Motor neuron (in vitro differentiated cells): ENCODE data around the gene RIPOR2. TPM values are rescaled to one million over a fixed set of nuclear protein-coding genes. Genes with fewer than 3 reads are reported as not detected.
"Not testable (repeated sequence)": the region's sequence is repeated elsewhere in the genome, so short reads cannot be mapped to it uniquely, and the experiment has no call there.

Experiments
- ATAC-seq, 8 experiments: fragments of 200-7000 bp; cut with Tn5 transposase; replicated peaks in 6 of 8; 2 replicates each; pipeline ENCODE4 v1.8.0; 2021; ENCODE audit warnings: mild to moderate bottlenecking in 8 of 8, moderate library complexity in 8 of 8
- H3K27ac ChIP-seq, 2 donors: fragments of 250-450 bp; sonication (Bioruptor Pico); 2 replicates each; pipeline ENCODE4 v1.9.0; 2021; ENCODE audit warnings: antibody characterized with exemption in 2 of 2, mild to moderate bottlenecking in 2 of 2, moderate library complexity in 1 of 2
- H3K4me1 ChIP-seq, 2 donors: fragments of 250-450 bp; sonication (Bioruptor Pico); replicated peaks in 1 of 2; 2 replicates each; pipeline ENCODE4 v1.6.1; 2021; ENCODE audit warnings: antibody characterized with exemption in 2 of 2, mild to moderate bottlenecking in 2 of 2, moderate library complexity in 1 of 2
- H3K4me3 ChIP-seq, 5 donors: fragments of 250-450 bp; sonication (Bioruptor Pico); 2 replicates each; pipeline ENCODE4 v1.9.0; 2021; ENCODE audit warnings: antibody characterized with exemption in 5 of 5, mild to moderate bottlenecking in 5 of 5, moderate library complexity in 4 of 5
- WGBS, 10 experiments: fragments of 450-650 bp; shearing (Covaris generic); methylation state at CpG; one replicate each; pipeline ENCODE4 v1.0.0; 2022; 5-methylcytosine and 5-hydroxymethylcytosine counted together
- in situ Hi-C, 9 experiments: fragments of 400-800 bp; cut with MboI; loops; one replicate each; pipeline ENCODE4 v1.15.0; 2021; ENCODE audit warnings: low sequenced_read_pairs in 9 of 9, low pct_unique_long_range_greater_than_20kb in 2 of 9; ENCODE audit not compliant: unreplicated experiment in 9 of 9
- total RNA-seq, 8 experiments: library from RNA; unstranded; fragments of 300-600 nt; gene quantifications; 2 replicates each; pipeline versions ENCODE4 v1.2.3 to v1.2.4, GENCODE V29; 2022

RIPOR2 gene
- total RNA-seq, 8 experiments from 2014 or later, result 0.15 to 30.4 (median 21.7) TPM

- 52 to 87% (median 73%) methylated on average over 4 to 6 of the region's 6 CpGs for WGBS, 10 experiments
- no peak overlapping the region for H3K27ac ChIP-seq
- peak in 4 of 8 experiments; percentile 23 to 40 (median 34) for ATAC-seq
- H3K4me3 ChIP-seq, result no peak overlapping the region
- in situ Hi-C loops, result no loop called here
- peaks cover 41 to 59% of the 10 kb centered on the region in 2 donors for H3K4me1 ChIP-seq
Measured at GRCh38 chr6:24927985-24928745, 7.6 kb downstream of the RIPOR2 start.

- 29 to 100% (median 100%) methylated on average over 1 to 3 of the region's 3 CpGs; no CpG with 5 or more reads in 1 of the 10 experiments for WGBS, 10 experiments
- in situ Hi-C loops, result no loop called here
- Histone ChIP-seq H3K4me1 (peaks cover 41 to 56% of the 10 kb centered on the region in 2 donors), H3K27ac (no peak overlapping the region), H3K4me3 (no peak overlapping the region)
- ATAC-seq, result no peak
Measured at GRCh38 chr6:24927277-24927955, 8.3 kb downstream of the RIPOR2 start.

GRCh38 chr6:24926647-24927046 is 9.1 kb downstream of the RIPOR2 start:
- peaks cover 40 to 54% of the 10 kb centered on the region in 2 donors for H3K4me1 ChIP-seq
- H3K4me3 ChIP-seq, H3K27ac ChIP-seq, in situ Hi-C loops, ATAC-seq: not testable (repeated sequence)
- WGBS, 10 experiments, result 40 to 100% (median 93%) methylated on average over 1 to 3 of the region's 3 CpGs; no CpG with 5 or more reads in 3 of the 10 experiments

GRCh38 chr6:24926192-24926591 is 9.6 kb downstream of the RIPOR2 start:
- WGBS, 10 experiments, result 20 to 100% (median 53%) methylated on average over 1 to 3 of the region's 3 CpGs
- no peak overlapping the region for H3K27ac ChIP-seq
- no peak overlapping the region for H3K4me3 ChIP-seq
- peaks cover 36 to 54% of the 10 kb centered on the region in 2 donors for H3K4me1 ChIP-seq
- in situ Hi-C loops, result no loop called here
- ATAC-seq, result no peak

GRCh38 chr6:24925661-24926060 is 10.1 kb downstream of the RIPOR2 start:
- Histone ChIP-seq H3K4me3 (no peak overlapping the region), H3K4me1 (peaks cover 39 to 54% of the 10 kb centered on the region in 2 donors), H3K27ac (no peak overlapping the region)
- ATAC-seq, result no peak
- in situ Hi-C loops, result no loop called here

GRCh38 chr6:24924580-24925356 is 11.0 kb downstream of the RIPOR2 start:
- Histone ChIP-seq H3K4me1 (peaks cover 41 to 56% of the 10 kb centered on the region in 2 donors), H3K27ac (no peak overlapping the region), H3K4me3 (no peak overlapping the region)
- in situ Hi-C loops, result no loop called here
- ATAC-seq, result no peak
- 60 to 100% (median 89%) methylated on average over 1 to 2 of the region's 2 CpGs; no CpG with 5 or more reads in 4 of the 10 experiments for WGBS, 10 experiments

- no peak overlapping the region for H3K4me3 ChIP-seq
- ATAC-seq, result peak in 5 of 8 experiments; percentile 47 to 70 (median 52)
- in situ Hi-C loops, result no loop called here
- H3K4me1 ChIP-seq, result peaks cover 48 to 64% of the 10 kb centered on the region in 2 donors
- peak overlapping the region in 1 of 2 donors; percentile 14 for H3K27ac ChIP-seq
- 28 to 61% (median 40%) methylated on average over 1 to 8 of the region's 8 CpGs; no CpG with 5 or more reads in 3 of the 10 experiments for WGBS, 10 experiments
Measured at GRCh38 chr6:24923885-24924401, 11.8 kb downstream of the RIPOR2 start.

- in situ Hi-C loops, result no loop called here
- Histone ChIP-seq H3K4me3 (no peak overlapping the region), H3K4me1 (peaks cover 52 to 65% of the 10 kb centered on the region in 2 donors), H3K27ac (no peak overlapping the region)
- 32 to 100% (median 88%) methylated on average over 1 to 2 of the region's 2 CpGs; no CpG with 5 or more reads in 1 of the 10 experiments for WGBS, 10 experiments
- peak in 1 of 8 experiments; percentile 18 for ATAC-seq
Measured at GRCh38 chr6:24922814-24923213, 12.9 kb downstream of the RIPOR2 start.

GRCh38 chr6:24922170-24922569 is 13.6 kb downstream of the RIPOR2 start:
- WGBS, 10 experiments, result 80 to 100% (median 96%) methylated on average over 1 to 4 of the region's 4 CpGs; no CpG with 5 or more reads in 2 of the 10 experiments
- Histone ChIP-seq H3K4me3 (no peak overlapping the region), H3K4me1 (peaks cover 57 to 69% of the 10 kb centered on the region in 2 donors), H3K27ac (peak overlapping the region in 1 of 2 donors; percentile 27)
- ATAC-seq, result no peak
- in situ Hi-C loops, result no loop called here

- in situ Hi-C loops, result no loop called here
- H3K27ac ChIP-seq, result peak overlapping the region; percentile 84 to 94
- peaks cover 63 to 84% of the 10 kb centered on the region in 2 donors for H3K4me1 ChIP-seq
- ATAC-seq, result peak in 1 of 8 experiments; percentile 69
- H3K4me3 ChIP-seq, result no peak overlapping the region
Measured at GRCh38 chr6:24920136-24920535, 15.6 kb downstream of the RIPOR2 start.

- WGBS, 10 experiments, result 0 to 82% (median 12%) methylated on average over 1 to 11 of the region's 12 CpGs; no CpG with 5 or more reads in 2 of the 10 experiments
- peak overlapping the region; percentile 84 to 94 for H3K27ac ChIP-seq
- peak in 6 of 8 experiments; percentile 29 to 89 (median 85) for ATAC-seq
- in situ Hi-C loops, result no loop called here
- H3K4me1 ChIP-seq, result peaks cover 59 to 77% of the 10 kb centered on the region in 2 donors
- H3K4me3 ChIP-seq, result peak overlapping the region in 3 of 5 donors; percentile 4 to 8 (median 5)
Measured at GRCh38 chr6:24919056-24919892, 16.5 kb downstream of the RIPOR2 start.

GRCh38 chr6:24918641-24919055 is 17.1 kb downstream of the RIPOR2 start:
- Histone ChIP-seq H3K27ac (peak overlapping the region; percentile 84 to 94), H3K4me1 (peaks cover 54 to 71% of the 10 kb centered on the region in 2 donors), H3K4me3 (peak overlapping the region in 3 of 5 donors; percentile 4 to 8 (median 5))
- ATAC-seq, result peak in 6 of 8 experiments; percentile 23 to 76 (median 58)
- in situ Hi-C loops, result no loop called here
- WGBS, 10 experiments, result 0 to 83% (median 38%) methylated on average over 1 of the region's 1 CpG; no CpG with 5 or more reads in 4 of the 10 experiments
